Ovary (tissue), 3 donors: ENCODE measurements around the gene KRTAP26-1.

Experiments
- CTCF ChIP-seq, 3 donors: fragments of 450-650 bp in 2 of 3; fragments of 200-600 bp in 1 of 3; IDR thresholded peaks; one replicate each; pipeline versions ENCODE4 v1.5.1 to v1.8.0; 2016 to 2022; ENCODE audit warnings: antibody characterized with exemption in 3 of 3, mild to moderate bottlenecking in 1 of 3
- POLR2A ChIP-seq: fragments of 450-650 bp; IDR thresholded peaks from one replicate; pipeline ENCODE4 v1.6.1; 2017; ENCODE audit warnings: antibody characterized with exemption, mild to moderate bottlenecking, moderate library complexity
- donor health status: DM: no; HTN: no; CAD: no.

GRCh38 chr21:30348506-30348905 is 28.4 kb upstream of the KRTAP26-1 start, which contains the start of gene KRTAP23-1:
- TF ChIP-seq POLR2A (no peak), CTCF (IDR thresholded peaks at IDR 0.05) (no peak)
